A549 (cell line): Measurements from ENCODE around the gene TMEM221. TPM values are rescaled to one million over a fixed set of nuclear protein-coding genes. Genes with fewer than 3 reads are reported as not detected.

Source experiments
- ATAC-seq, 2 experiments: fragments of 200-7000 bp in 1 of 2; fragments of >200 bp in 1 of 2; cut with Nextera tagmentation in 1 of 2; cut with Tn5 transposase in 1 of 2; 3 replicates each; pipeline versions ENCODE4 v1.8.0 to v1.9.1; 2018 to 2020; ENCODE audit warnings: mild to moderate bottlenecking in 1 of 2, moderate library complexity in 1 of 2
- CTCF ChIA-PET: fragments of 300-600 bp; sonication (Branson Sonifier 250); formaldehyde crosslinking; extraction: SDS; loops from one replicate; lab custom pipeline; 2021; ENCODE audit warnings: antibody characterized with exemption, inconsistent platforms; lab: Yijun Ruan, JAX
- POLR2A ChIA-PET: fragments of 350-600 bp; formaldehyde crosslinking; extraction: SDS; loops from one replicate; lab custom pipeline; 2021; ENCODE audit warnings: antibody characterized with exemption, inconsistent platforms; lab: Yijun Ruan, JAX
- DNase-seq, 2 experiments: peaks; one replicate each; pipeline versions ENCODE4 v3.0.0 to v3.0.0-alpha.2; 2011 to 2016; ENCODE audit warnings: low read depth in 1 of 2, low spot score in 1 of 2
- FAIRE-seq: peaks from 2 replicates; lab custom pipeline; 2011; peaks lifted over from hg19 to GRCh38; lab: Jason Lieb, UNC
- H3K27ac ChIP-seq, 2 experiments: fragments of >200 bp; sonication (Bioruptor Twin); formaldehyde crosslinking; 3 replicates each; pipeline ENCODE4 v1.5.1; 2016 to 2017
- H3K4me1 ChIP-seq: fragments of >200 bp; sonication (Bioruptor Twin); formaldehyde crosslinking; 3 replicates; pipeline ENCODE4 v1.6.1; 2016
- H3K4me2 ChIP-seq: fragments of >200 bp; sonication (Bioruptor Twin); formaldehyde crosslinking; 3 replicates; pipeline ENCODE4 v1.6.1; 2016
- H3K4me3 ChIP-seq: fragments of >200 bp; sonication (Bioruptor Twin); formaldehyde crosslinking; 3 replicates; pipeline ENCODE4 v1.5.1; 2016
- H3K9me3 ChIP-seq: fragments of >200 bp; sonication (Bioruptor Twin); formaldehyde crosslinking; 3 replicates; pipeline ENCODE4 v1.6.1; 2016
- ATOH8 ChIP-seq: fragments of 250-450 bp; sonication (Bioruptor Pico); IDR thresholded peaks from 2 replicates; pipeline ENCODE4 v1.5.0; 2020; ENCODE audit warnings: low read depth, mild to moderate bottlenecking, moderate library complexity
- CBX2 ChIP-seq: fragments of 200-600 bp; sonication (generic); IDR thresholded peaks from 2 replicates; pipeline ENCODE4 v1.6.1; 2016; ENCODE audit warnings: low read depth, mild to moderate bottlenecking, borderline replicate concordance
- CBX8 ChIP-seq: fragments of 200-600 bp; sonication (generic); IDR thresholded peaks from 2 replicates; pipeline ENCODE4 v1.6.1; 2016
- CEBPB ChIP-seq, 2 experiments: fragments of >200 bp in 1 of 2; sonication (Bioruptor Twin) in 1 of 2; formaldehyde crosslinking in 1 of 2; IDR thresholded peaks; 2 replicates each; pipeline ENCODE4 v1.6.1; 2012 to 2016
- CTCF ChIP-seq: fragments of >200 bp; sonication (Bioruptor Twin); formaldehyde crosslinking; IDR thresholded peaks from 3 replicates; pipeline ENCODE4 v1.5.1; 2016
- FOSB ChIP-seq: fragments of 250-450 bp; sonication (Bioruptor Pico); IDR thresholded peaks from 2 replicates; pipeline ENCODE4 v1.5.0; 2020; ENCODE audit warnings: mild to moderate bottlenecking, moderate library complexity
- FOSL2 ChIP-seq, 2 experiments: fragments of 450-650 bp in 1 of 2; fragments of >200 bp in 1 of 2; sonication (Bioruptor Twin) in 1 of 2; formaldehyde crosslinking; IDR thresholded peaks; 2 replicates each; pipeline versions ENCODE4 v1.5.0 to v1.6.1; 2016 to 2020; ENCODE audit warnings: mild to moderate bottlenecking in 1 of 2, moderate library complexity in 1 of 2
- FOXS1 ChIP-seq: fragments of 250-450 bp; sonication (Bioruptor Pico); IDR thresholded peaks from 2 replicates; pipeline ENCODE4 v1.5.0; 2020; ENCODE audit warnings: mild to moderate bottlenecking, moderate library complexity
- HDAC2 ChIP-seq: fragments of 200-600 bp; sonication (generic); IDR thresholded peaks from 2 replicates; pipeline ENCODE4 v1.6.1; 2016
- HOXB13 ChIP-seq: fragments of 250-450 bp; sonication (Bioruptor Pico); IDR thresholded peaks from 2 replicates; pipeline ENCODE4 v1.5.0; 2020; ENCODE audit warnings: low read depth, mild to moderate bottlenecking, moderate library complexity
- HOXB5 ChIP-seq: fragments of 250-450 bp; sonication (Bioruptor Pico); IDR thresholded peaks from 2 replicates; pipeline ENCODE4 v1.5.0; 2020; ENCODE audit warnings: mild to moderate bottlenecking, moderate library complexity
- KDM1A ChIP-seq: fragments of 200-600 bp; sonication (generic); IDR thresholded peaks from 2 replicates; pipeline ENCODE4 v1.6.1; 2016; ENCODE audit warnings: low read depth, mild to moderate bottlenecking
- MAFK ChIP-seq: fragments of 450-650 bp; IDR thresholded peaks from 2 replicates; pipeline ENCODE4 v1.6.1; 2014; ENCODE audit not compliant: partially characterized antibody
- NPAS2 ChIP-seq: fragments of 250-450 bp; sonication (Bioruptor Pico); IDR thresholded peaks from 2 replicates; pipeline ENCODE4 v1.8.0; 2022; ENCODE audit warnings: mild to moderate bottlenecking, moderate library complexity, borderline replicate concordance
- PBX3 ChIP-seq: IDR thresholded peaks from 2 replicates; pipeline ENCODE4 v1.6.1; 2012
- RAD21 ChIP-seq, 2 experiments: fragments of >200 bp in 1 of 2; sonication (Bioruptor Twin) in 1 of 2; formaldehyde crosslinking in 1 of 2; IDR thresholded peaks in 1 of 2; conservative IDR thresholded peaks in 1 of 2; 2 replicates in 1 of 2; 3 replicates in 1 of 2; pipeline ENCODE4 v1.6.1; 2012 to 2018; ENCODE audit warnings: inconsistent platforms in 1 of 2
- RARB ChIP-seq: fragments of 250-450 bp; sonication (Bioruptor Pico); IDR thresholded peaks from 2 replicates; pipeline ENCODE4 v1.8.0; 2021; ENCODE audit warnings: mild to moderate bottlenecking, moderate library complexity
- RCOR1 ChIP-seq: fragments of 150-350 bp; IDR thresholded peaks from 2 replicates; pipeline ENCODE4 v1.6.1; 2014; ENCODE audit warnings: antibody characterized with exemption, low read length, low read depth
- RFX5 ChIP-seq: fragments of 450-650 bp; IDR thresholded peaks from 2 replicates; pipeline ENCODE4 v1.7.1; 2014; ENCODE audit warnings: antibody characterized with exemption, mild to moderate bottlenecking, moderate library complexity
- SMC3 ChIP-seq: fragments of >200 bp; sonication (Bioruptor Twin); formaldehyde crosslinking; IDR thresholded peaks from 3 replicates; pipeline ENCODE4 v1.6.1; 2018; ENCODE audit warnings: inconsistent platforms
- SREBF2 ChIP-seq: fragments of 450-650 bp; IDR thresholded peaks from 2 replicates; pipeline ENCODE4 v1.6.1; 2014; ENCODE audit warnings: mild to moderate bottlenecking, moderate library complexity
- ZFP36 ChIP-seq: fragments of 450-650 bp; IDR thresholded peaks from 2 replicates; pipeline ENCODE4 v1.6.1; 2014; ENCODE audit warnings: borderline replicate concordance; ENCODE audit not compliant: partially characterized antibody
- WGBS: methylation state at CpG from one replicate; pipeline ENCODE4 v1.1.6; 2017; ENCODE audit errors: missing lambda C conversion rate; 5-methylcytosine and 5-hydroxymethylcytosine counted together
- polyA plus RNA-seq, 4 experiments: library from polyadenylated mRNA; depleted of rRNA in 3 of 4; stranded (reverse); fragments of >200 nt; fragmentation: RNase III in 1 of 4; extraction: RNeasy Plus Mini Kit Qiagen cat#74134 plus additional on column Dnase treatment in 1 of 4; gene quantifications; 2 replicates in 3 of 4; 3 replicates in 1 of 4; pipeline ENCODE4 v1.2.3, GENCODE V29; 2011 to 2017
- TF ChIP-seq, protein P1 (sequence below): fragments of >200 bp; sonication (Bioruptor Twin); formaldehyde crosslinking; IDR thresholded peaks from 3 replicates; pipeline ENCODE4 v1.6.1; 2016
- TF ChIP-seq, protein P2 (sequence below): IDR thresholded peaks from 2 replicates; pipeline ENCODE4 v1.6.1; 2012

TMEM221 gene
- polyA plus RNA-seq, 2 of the 4 experiments (the other 2 are of a cell fraction): 0.78 to 0.90 TPM

DNA sequence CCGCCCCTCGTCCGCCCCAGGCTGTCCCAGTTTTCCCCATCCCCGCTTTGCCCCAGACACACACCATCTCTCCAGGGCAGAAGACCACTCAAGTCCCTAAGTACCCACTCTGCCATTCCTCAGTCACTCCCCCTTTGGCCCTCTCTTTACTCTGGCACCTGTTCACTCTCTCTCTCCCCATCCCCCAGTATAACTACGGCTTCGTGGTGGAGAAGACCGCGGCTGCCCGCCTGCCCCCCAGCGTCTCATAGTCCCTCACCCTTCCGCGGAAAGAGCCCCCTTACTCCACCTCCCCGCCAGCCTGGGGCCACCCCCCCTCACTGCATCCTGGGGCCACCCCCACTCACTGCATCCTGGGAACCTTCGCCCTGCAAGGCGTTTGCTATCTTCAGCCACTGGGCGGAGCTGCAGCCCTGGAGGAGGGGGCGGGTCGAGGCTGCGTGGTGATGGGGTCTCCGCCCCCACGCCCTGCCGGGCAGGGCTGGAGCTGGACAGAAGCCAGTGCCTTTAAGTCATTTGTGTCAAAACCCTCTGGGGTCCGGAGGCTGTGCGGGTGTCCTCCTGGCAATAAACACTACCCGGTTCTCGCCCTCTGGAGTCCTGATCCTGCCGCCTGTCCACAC is 23.6 kb downstream of the TMEM221 start:
- FAIRE-seq: no peak

GRCh38 chr19:17423429-17424208 is 24.8 kb downstream of the TMEM221 start:
- CTCF ChIA-PET: interaction anchor here (1.9 to 2.1 kb wide), 2 partner anchors 10 to 25 kb away, joined by 5 to 7 read pairs; partner anchors contain the start of gene TMEM221
- H3K4me3 ChIP-seq: no peak overlapping the region
- FAIRE-seq (no peak), DNase-seq (no peak), ATAC-seq (no peak)
- no peak overlapping the region for H3K4me2 ChIP-seq
- POLR2A ChIA-PET: interaction anchor here (0.6 kb wide), 1 partner anchor 8 kb away, joined by 3 read pairs; no protein-coding TSS in a partner anchor
- no peaks in the 10 kb centered on the region for H3K9me3 ChIP-seq
- WGBS: 86% methylated on average over 16 of the region's 20 CpGs
- TF ChIP-seq RARB (CRISPR knock-in tag) (no peak), CEBPB (IDR thresholded peaks at IDR 0.05) (no peak), PBX3 (no peak), HOXB5 (no peak), HOXB13 (CRISPR knock-in tag) (no peak), CBX2 (no peak), SREBF2 (no peak), RFX5 (no peak), CBX8 (no peak), FOSB (CRISPR knock-in tag) (no peak)
- TF ChIP-seq, protein P1, sequence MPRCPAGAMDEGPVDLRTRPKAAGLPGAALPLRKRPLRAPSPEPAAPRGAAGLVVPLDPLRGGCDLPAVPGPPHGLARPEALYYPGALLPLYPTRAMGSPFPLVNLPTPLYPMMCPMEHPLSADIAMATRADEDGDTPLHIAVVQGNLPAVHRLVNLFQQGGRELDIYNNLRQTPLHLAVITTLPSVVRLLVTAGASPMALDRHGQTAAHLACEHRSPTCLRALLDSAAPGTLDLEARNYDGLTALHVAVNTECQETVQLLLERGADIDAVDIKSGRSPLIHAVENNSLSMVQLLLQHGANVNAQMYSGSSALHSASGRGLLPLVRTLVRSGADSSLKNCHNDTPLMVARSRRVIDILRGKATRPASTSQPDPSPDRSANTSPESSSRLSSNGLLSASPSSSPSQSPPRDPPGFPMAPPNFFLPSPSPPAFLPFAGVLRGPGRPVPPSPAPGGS: no peak
- TF ChIP-seq, protein P2, sequence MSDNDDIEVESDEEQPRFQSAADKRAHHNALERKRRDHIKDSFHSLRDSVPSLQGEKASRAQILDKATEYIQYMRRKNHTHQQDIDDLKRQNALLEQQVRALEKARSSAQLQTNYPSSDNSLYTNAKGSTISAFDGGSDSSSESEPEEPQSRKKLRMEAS: no peak
- H3K27ac ChIP-seq: no peak overlapping the region
- peaks cover 12% of the 10 kb centered on the region; the same call in 2 of the 3 replicates for H3K4me1 ChIP-seq

More for the DNA sequence above, 23.6 kb downstream of the TMEM221 start:
- no peaks in the 10 kb centered on the region for H3K9me3 ChIP-seq
- DNase-seq: peak in 1 of 2 experiments; percentile 34
- CTCF ChIA-PET: interaction anchor here (0.6 to 2.1 kb wide), 4 partner anchors 8 to 419 kb away, joined by 3 to 7 read pairs (median 4); partner anchors contain the start of gene TMEM221
- ATAC-seq: peak; percentile 65 to 80; a peak in 5 of 6 replicates
- POLR2A ChIA-PET: interaction anchor here (0.6 kb wide), 1 partner anchor 24 kb away, joined by 3 read pairs; the partner anchor contains the start of gene TMEM221
- H3K4me3 ChIP-seq: no peak overlapping the region
- TF ChIP-seq MAFK (no peak), SMC3 (peak; percentile 35; the same call in 2 of the 3 replicates), KDM1A (no peak), FOSL2 (IDR thresholded peaks at IDR 0.05) (no peak), FOSL2 (CRISPR knock-in tag; IDR thresholded peaks at IDR 0.05) (no peak), CTCF (peak; percentile 38), RAD21 (conservative IDR thresholded peaks at IDR 0.05 in 1 of 2, IDR thresholded peaks at IDR 0.05 in 1 of 2) (peak; percentile 34 to 42; a peak in 4 of 5 replicates), FOXS1 (CRISPR knock-in tag) (no peak), FOSB (CRISPR knock-in tag) (no peak), RCOR1 (no peak), ATOH8 (CRISPR knock-in tag) (no peak), NPAS2 (CRISPR knock-in tag) (no peak), ZFP36 (no peak), HDAC2 (no peak)
- peak overlapping the region in 1 of 2 experiments; percentile 64; a peak in 1 of 6 replicates for H3K27ac ChIP-seq
- WGBS: 82% methylated on average over 9 of the region's 27 CpGs
- H3K4me1 ChIP-seq: peaks cover 8% of the 10 kb centered on the region; the same call in 2 of the 3 replicates
- H3K4me2 ChIP-seq: peak overlapping the region; percentile 65
